GM23338 (cell line): ENCODE data around the gene GUCA1A. TPM values are rescaled to one million over a fixed set of nuclear protein-coding genes. Genes with fewer than 3 reads are reported as not detected.

ENCODE experiments used
- ATAC-seq: fragments of 200-7000 bp; cut with Tn5 transposase; 3 replicates; pipeline ENCODE4 v1.9.1; 2020
- DNase-seq: peaks from one replicate; pipeline ENCODE4 v3.0.0-alpha.2; 2015; ENCODE audit warnings: low spot score
- H2AFZ ChIP-seq: fragments of 200-600 bp; sonication (generic); 2 replicates; pipeline ENCODE4 v1.8.0; 2016; ENCODE audit warnings: antibody characterized with exemption, mild to moderate bottlenecking, moderate library complexity
- H3F3A ChIP-seq: fragments of 200-600 bp; sonication (generic); replicated peaks from 2 replicates; pipeline ENCODE4 v1.8.0; 2017; ENCODE audit warnings: antibody characterized with exemption, mixed run types, low read depth
- H3K27ac ChIP-seq: fragments of 200-600 bp; sonication (generic); 2 replicates; pipeline ENCODE4 v1.6.1; 2016; ENCODE audit warnings: low read depth
- H3K27me3 ChIP-seq: fragments of 200-600 bp; sonication (generic); 2 replicates; pipeline ENCODE4 v1.8.0; 2016; ENCODE audit warnings: mild to moderate bottlenecking, mixed run types, moderate library complexity; ENCODE audit not compliant: insufficient read depth
- H3K36me3 ChIP-seq: fragments of 200-600 bp; sonication (generic); 2 replicates; pipeline ENCODE4 v1.8.0; 2016; ENCODE audit warnings: mild to moderate bottlenecking; ENCODE audit not compliant: insufficient read depth
- H3K4me1 ChIP-seq: fragments of 200-600 bp; sonication (generic); 2 replicates; pipeline ENCODE4 v1.8.0; 2016; ENCODE audit warnings: mild to moderate bottlenecking, moderate library complexity; ENCODE audit not compliant: insufficient read depth
- H3K4me2 ChIP-seq: fragments of 200-600 bp; sonication (generic); 2 replicates; pipeline ENCODE4 v1.7.1; 2017; ENCODE audit warnings: mixed run types
- H3K4me3 ChIP-seq: fragments of 200-600 bp; sonication (generic); 2 replicates; pipeline ENCODE4 v1.6.1; 2016; ENCODE audit warnings: mixed run types
- H3K79me2 ChIP-seq: fragments of 200-600 bp; sonication (generic); replicated peaks from 2 replicates; pipeline ENCODE4 v1.8.0; 2017; ENCODE audit warnings: mild to moderate bottlenecking; ENCODE audit not compliant: insufficient read depth
- H3K9me2 ChIP-seq: fragments of 200-600 bp; sonication (generic); 2 replicates; pipeline ENCODE4 v1.8.0; 2017; ENCODE audit not compliant: insufficient read depth
- H4K20me1 ChIP-seq: fragments of 200-600 bp; sonication (generic); replicated peaks from 2 replicates; pipeline ENCODE4 v1.8.0; 2017; ENCODE audit warnings: mild to moderate bottlenecking; ENCODE audit not compliant: insufficient read depth
- H3K27ac Mint-ChIP-seq: 2 replicates; pipeline ENCODE4 v1.8.0; 2020; ENCODE audit warnings: inconsistent platforms, mild to moderate bottlenecking, moderate library complexity, mixed read lengths
- H3K27me3 Mint-ChIP-seq: 3 replicates; pipeline ENCODE4 v1.8.0; 2022; ENCODE audit warnings: low read depth, mild to moderate bottlenecking, moderate library complexity, mixed read lengths, inconsistent platforms; ENCODE audit not compliant: insufficient read depth, poor library complexity
- H3K36me3 Mint-ChIP-seq: 3 replicates; pipeline ENCODE4 v1.8.0; 2021; ENCODE audit warnings: low read depth, mild to moderate bottlenecking, inconsistent platforms, moderate library complexity, mixed read lengths
- H3K4me1 Mint-ChIP-seq: 3 replicates; pipeline ENCODE4 v1.8.0; 2020; ENCODE audit warnings: mild to moderate bottlenecking, inconsistent platforms, mixed read lengths
- H3K4me3 Mint-ChIP-seq: 3 replicates; pipeline ENCODE4 v1.8.0; 2021; ENCODE audit warnings: moderate library complexity, mild to moderate bottlenecking, inconsistent platforms, mixed read lengths
- H3K9me3 Mint-ChIP-seq: 3 replicates; pipeline ENCODE4 v1.8.0; 2020; ENCODE audit warnings: moderate library complexity, mild to moderate bottlenecking, inconsistent platforms, mixed read lengths
- CREB1 ChIP-seq: fragments of 250-450 bp; sonication (Bioruptor Pico); IDR thresholded peaks from 2 replicates; pipeline ENCODE4 v1.5.0; 2020; ENCODE audit warnings: low read depth, mild to moderate bottlenecking, moderate library complexity
- ETS1 ChIP-seq: IDR thresholded peaks from 2 replicates; pipeline ENCODE4 v1.6.1; 2016; ENCODE audit warnings: antibody characterized with exemption
- EZH2 ChIP-seq: fragments of 200-600 bp; sonication (generic); IDR thresholded peaks from one replicate; pipeline ENCODE4 v1.8.0; 2017; ENCODE audit warnings: antibody characterized with exemption, mild to moderate bottlenecking, low read depth; ENCODE audit not compliant: unreplicated experiment
- POLR2AphosphoS5 ChIP-seq: IDR thresholded peaks from 2 replicates; pipeline ENCODE4 v1.6.1; 2016; ENCODE audit warnings: antibody characterized with exemption, low read depth
- REST ChIP-seq: IDR thresholded peaks from one replicate; pipeline ENCODE4 v1.6.1; 2018; ENCODE audit warnings: antibody characterized with exemption; ENCODE audit not compliant: unreplicated experiment
- STAT1 ChIP-seq: IDR thresholded peaks from one replicate; pipeline ENCODE4 v1.6.1; 2016; ENCODE audit warnings: antibody characterized with exemption; ENCODE audit not compliant: unreplicated experiment
- ZNF114 ChIP-seq: fragments of 250-450 bp; sonication (Bioruptor Pico); IDR thresholded peaks from 2 replicates; pipeline ENCODE4 v1.5.0; 2020; ENCODE audit warnings: mild to moderate bottlenecking, moderate library complexity
- ZNF331 ChIP-seq: fragments of 250-450 bp; sonication (Bioruptor Pico); IDR thresholded peaks from 2 replicates; pipeline ENCODE4 v1.5.0; 2020; ENCODE audit warnings: low read depth, mild to moderate bottlenecking, moderate library complexity
- ZNF462 ChIP-seq: fragments of 250-450 bp; sonication (Bioruptor Pico); IDR thresholded peaks from 2 replicates; pipeline ENCODE4 v1.5.0; 2020; ENCODE audit warnings: mild to moderate bottlenecking, moderate library complexity
- polyA plus RNA-seq: library from polyadenylated mRNA; unstranded; fragments of >200 nt; fragmentation: Nextera tagmentation; extraction: Ambion mirVana; gene quantifications from 2 replicates; pipeline ENCODE4 v1.2.1, GENCODE V29; 2016
- total RNA-seq: library from RNA; depleted of rRNA; stranded (reverse); fragments of >200 nt; shearing (Covaris generic); gene quantifications from 2 replicates; pipeline ENCODE4 v1.2.3, GENCODE V29; 2014

Gene GUCA1A
- total and polyA plus RNA-seq, 2 experiments from 2014 or later: 5.2 to 10.6 TPM

- no peaks in the 10 kb centered on the region for H3K9me3 Mint-ChIP-seq
- H2AFZ ChIP-seq: no peak overlapping the region
- peaks cover 18% of the 10 kb centered on the region for H3K4me1 Mint-ChIP-seq
- H3K4me1 ChIP-seq: peaks cover 6% of the 10 kb centered on the region
- no peak overlapping the region for H3K4me3 ChIP-seq
- H3K4me3 Mint-ChIP-seq: no peak overlapping the region
- H3K27ac Mint-ChIP-seq: no peak overlapping the region
- H3K27ac ChIP-seq: no peak overlapping the region
- H3K36me3 Mint-ChIP-seq: no peaks in the 10 kb centered on the region; the same call in 2 of the 3 replicates
- H3K4me2 ChIP-seq: no peak overlapping the region
- H3K9me2 ChIP-seq: no peaks in the 10 kb centered on the region; the same call in 1 of the 2 replicates
- H3K27me3 ChIP-seq: no peaks in the 10 kb centered on the region
- TF ChIP-seq REST (no peak), CREB1 (no peak), ETS1 (no peak), STAT1 (no peak), ZNF114 (CRISPR knock-in tag) (no peak), ZNF462 (CRISPR knock-in tag) (no peak), POLR2AphosphoS5 (no peak), ZNF331 (CRISPR knock-in tag) (no peak), EZH2 (no peak)
- H3K79me2 ChIP-seq: no peaks in the 10 kb centered on the region
- H3K36me3 ChIP-seq: no peaks in the 10 kb centered on the region
- DNase-seq: no peak
- H3F3A ChIP-seq: 0 out of 2 replicates have a peak, but pooled peaks cover 9% of the 10 kb centered on the region
- H4K20me1 ChIP-seq: no peaks in the 10 kb centered on the region
- no peak for ATAC-seq
- peaks cover 4% of the 10 kb centered on the region for H3K27me3 Mint-ChIP-seq
These were observed 24.6 kb downstream of the GUCA1A start for GRCh38 chr6:42197555-42198362.
